Pancreas (tissue), 10 donors: Measurements from ENCODE around the gene FXN. TPM values are rescaled to one million over a fixed set of nuclear protein-coding genes. Genes with fewer than 3 reads are reported as not detected.
"Not testable (repeated sequence)": the region's sequence is repeated elsewhere in the genome, so short reads cannot be mapped to it uniquely, and the experiment has no call there.

ENCODE experiments used
- ATAC-seq, 4 donors: fragments of 200-7000 bp; cut with Tn5 transposase; one replicate each; pipeline versions ENCODE4 v1.8.0 to v1.9.1; 2020; ENCODE audit warnings: mild to moderate bottlenecking in 4 of 4, moderate library complexity in 4 of 4
- DNase-seq, 6 donors: peaks; one replicate each; pipeline ENCODE4 v3.0.0-alpha.2; 2020
- FAIRE-seq: peaks from 2 replicates; lab custom pipeline; 2012; peaks lifted over from hg19 to GRCh38; lab: Jason Lieb, UNC
- H3K27ac ChIP-seq, 4 donors: fragments of 200-600 bp; sonication (generic); 1 replicate in 3 of 4; 2 replicates in 1 of 4; pipeline versions ENCODE4 v1.5.0 to v1.8.0; 2020
- H3K27me3 ChIP-seq, 4 donors: fragments of 200-600 bp; one replicate each; pipeline ENCODE4 v1.8.0; 2021
- H3K36me3 ChIP-seq, 3 donors: fragments of 200-600 bp; sonication (generic) in 1 of 3; one replicate each; pipeline versions ENCODE4 v1.5.0 to v1.8.0; 2020 to 2021
- H3K4me1 ChIP-seq, 3 donors: fragments of 200-600 bp; one replicate each; pipeline ENCODE4 v1.8.0; 2021
- H3K4me3 ChIP-seq, 4 donors: fragments of 200-600 bp; sonication (generic) in 2 of 4; one replicate each; pipeline versions ENCODE4 v1.5.0 to v1.8.0; 2020 to 2021
- H3K9me3 ChIP-seq, 4 donors: fragments of 200-600 bp; one replicate each; pipeline ENCODE4 v1.8.0; 2021
- WGBS, 2 donors: extraction: QIAGEN DNeasy Blood & Tissue Kit; methylation state at CpG; one replicate each; pipeline ENCODE4 v1.1.7; 2013; 5-methylcytosine and 5-hydroxymethylcytosine counted together
- intact Hi-C, 3 donors: fragments of 100-400 bp; cut with DNase I; formaldehyde crosslinking; loops; one replicate each; pipeline versions ENCODE4 v1.11.1 to v1.14.2; 2022
- polyA plus RNA-seq, 2 donors: library from polyadenylated mRNA; stranded (reverse); fragments of 200-250 nt; gene quantifications; one replicate each; pipeline ENCODE4 v1.2.3, GENCODE V29; 2013
- total RNA-seq, 6 donors: library from RNA; stranded (reverse); fragmentation: NEBNext Ultra II Directional in 4 of 6; extraction: Animal tissue kit (Norgen Biotek cat#: 25700) in 4 of 6; gene quantifications; one replicate each; pipeline versions ENCODE4 v1.2.1 to v1.2.4, GENCODE V29; 2021 to 2023
- TF ChIP-seq, protein P1 (sequence below), 4 donors: fragments of 200-600 bp; sonication (generic) in 3 of 4; IDR thresholded peaks; one replicate each; pipeline versions ENCODE4 v1.5.0 to v1.8.0; 2021; ENCODE audit warnings: antibody characterized with exemption in 4 of 4
- donor health status: healthy with polysubstance abuse.
- donor health status: DM: no; HTN: no; CAD: no; lungs with moderate emphysema.
- donor health status: DM: no; HTN: no; CAD: no.
- donor health status: control.
- donor health status: control.
- donor health status: Bipolar disorder and iron deficiency.
- donor health status: DM: yes; HTN: yes; CAD: no.
- donor health status: DM: no; HTN: no; CAD: no.
- donor health status: DM: no; HTN: no; CAD: no.
- donor health status: DM: yes; HTN: yes; CAD: no.

Gene FXN
- total and polyA plus RNA-seq, 8 donors = 6.2 to 12.0 (median 8.9) TPM

DNA sequence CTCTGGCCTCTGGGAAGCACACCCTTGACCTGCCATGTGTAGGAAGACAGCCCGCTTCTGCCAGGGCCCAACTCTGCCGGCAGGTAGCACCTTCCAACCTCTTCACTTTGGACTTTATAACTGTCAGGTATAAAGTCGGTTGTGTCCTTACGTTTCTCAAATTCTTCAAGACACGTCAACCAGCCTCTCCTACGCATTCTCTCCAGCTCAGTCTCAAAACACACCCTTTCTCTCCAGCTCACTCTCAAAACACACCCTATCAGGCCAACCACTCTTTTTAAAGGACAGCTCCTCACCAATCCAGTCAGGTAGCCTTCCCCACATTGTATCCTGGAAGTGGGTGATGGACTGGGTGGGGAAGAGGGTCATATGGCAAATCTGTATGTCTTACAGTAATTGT, 13.5 kb downstream of the FXN start:
- TF ChIP-seq, protein P1, sequence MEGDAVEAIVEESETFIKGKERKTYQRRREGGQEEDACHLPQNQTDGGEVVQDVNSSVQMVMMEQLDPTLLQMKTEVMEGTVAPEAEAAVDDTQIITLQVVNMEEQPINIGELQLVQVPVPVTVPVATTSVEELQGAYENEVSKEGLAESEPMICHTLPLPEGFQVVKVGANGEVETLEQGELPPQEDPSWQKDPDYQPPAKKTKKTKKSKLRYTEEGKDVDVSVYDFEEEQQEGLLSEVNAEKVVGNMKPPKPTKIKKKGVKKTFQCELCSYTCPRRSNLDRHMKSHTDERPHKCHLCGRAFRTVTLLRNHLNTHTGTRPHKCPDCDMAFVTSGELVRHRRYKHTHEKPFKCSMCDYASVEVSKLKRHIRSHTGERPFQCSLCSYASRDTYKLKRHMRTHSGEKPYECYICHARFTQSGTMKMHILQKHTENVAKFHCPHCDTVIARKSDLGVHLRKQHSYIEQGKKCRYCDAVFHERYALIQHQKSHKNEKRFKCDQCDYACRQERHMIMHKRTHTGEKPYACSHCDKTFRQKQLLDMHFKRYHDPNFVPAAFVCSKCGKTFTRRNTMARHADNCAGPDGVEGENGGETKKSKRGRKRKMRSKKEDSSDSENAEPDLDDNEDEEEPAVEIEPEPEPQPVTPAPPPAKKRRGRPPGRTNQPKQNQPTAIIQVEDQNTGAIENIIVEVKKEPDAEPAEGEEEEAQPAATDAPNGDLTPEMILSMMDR (IDR thresholded peaks at IDR 0.05) = no peak
- WGBS, 2 donors = 87 to 90% methylated on average over 6 of the region's 6 CpGs
- Histone ChIP-seq H3K9me3 (no peaks in the 10 kb centered on the region), H3K4me1 (no peaks in the 10 kb centered on the region), H3K27me3 (no peaks in the 10 kb centered on the region), H3K36me3 (peaks cover 0 to 10% (median 0%) of the 10 kb centered on the region in 3 donors), H3K27ac (no peak overlapping the region), H3K4me3 (no peak overlapping the region)
- DNase-seq (no peak), FAIRE-seq (no peak), ATAC-seq (no peak)
- intact Hi-C loops = no loop called here

DNA sequence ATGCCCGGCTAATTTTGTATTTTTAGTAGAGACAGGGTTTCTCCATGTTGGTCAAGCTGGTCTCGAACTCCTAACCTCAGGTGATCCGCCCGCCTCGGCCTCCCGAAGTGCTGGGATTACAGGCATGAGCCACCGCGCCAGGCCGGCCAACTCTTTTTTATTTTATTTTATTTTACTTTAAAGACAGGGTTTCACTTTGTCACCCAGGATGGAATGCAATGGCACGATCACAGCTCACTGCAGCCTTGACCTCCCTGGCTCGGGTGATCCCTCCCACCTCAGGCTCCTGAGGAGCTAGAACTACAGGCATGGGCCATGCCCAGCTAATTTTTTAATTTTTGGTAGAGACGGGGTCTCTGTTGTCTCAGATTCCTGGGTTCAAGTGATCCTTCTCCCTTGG, 15.4 kb downstream of the FXN start:
- H3K4me3 ChIP-seq, H3K9me3 ChIP-seq, H3K27ac ChIP-seq, H3K4me1 ChIP-seq, ATAC-seq, DNase-seq, FAIRE-seq, H3K27me3 ChIP-seq: not testable (repeated sequence)
- intact Hi-C loops = loop anchor here in 1 of 3 donors (10.0 kb wide), 1 partner anchor 84 kb away; no protein-coding TSS in a partner anchor
- peaks cover 0 to 14% (median 0%) of the 10 kb centered on the region in 3 donors for H3K36me3 ChIP-seq
- WGBS, 2 donors = 78 to 86% methylated on average over 11 to 12 of the region's 12 CpGs

DNA sequence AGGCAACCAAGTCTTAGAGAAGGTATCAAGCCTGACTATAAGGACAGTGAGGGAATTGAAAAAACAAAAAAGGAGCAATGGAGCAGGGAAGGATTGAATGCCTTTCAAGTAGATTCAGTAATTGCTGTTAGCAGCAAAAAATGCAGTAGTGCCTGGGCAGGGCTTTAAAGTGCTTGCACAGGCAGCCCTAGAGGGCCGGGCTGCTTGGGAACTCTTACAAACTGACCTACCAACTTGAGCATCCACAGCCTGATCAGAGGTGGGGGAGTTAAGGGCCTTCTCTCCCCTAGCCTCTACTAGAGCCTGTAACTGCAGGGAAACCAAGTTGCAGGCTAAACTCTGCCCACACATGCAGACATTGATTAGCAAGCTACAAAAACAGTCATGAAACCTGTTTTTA, 19.4 kb downstream of the FXN start:
- no peaks in the 10 kb centered on the region for H3K9me3 ChIP-seq
- H3K4me3 ChIP-seq = no peak overlapping the region
- intact Hi-C loops = loop anchor here in 2 of 3 donors (2.0 to 10.0 kb wide), 3 partner anchors 80 to 138 kb away; no protein-coding TSS in a partner anchor
- H3K27ac ChIP-seq = no peak overlapping the region
- DNase-seq = no peak
- H3K36me3 ChIP-seq = peaks cover 0 to 4% (median 0%) of the 10 kb centered on the region in 3 donors
- H3K27me3 ChIP-seq = no peaks in the 10 kb centered on the region
- WGBS, 2 donors = 60 to 74% methylated on average over 1 of the region's 1 CpG
- no peaks in the 10 kb centered on the region for H3K4me1 ChIP-seq
- no peak for ATAC-seq
- FAIRE-seq = no peak
- TF ChIP-seq, protein P1 (IDR thresholded peaks at IDR 0.05) = no peak

DNA sequence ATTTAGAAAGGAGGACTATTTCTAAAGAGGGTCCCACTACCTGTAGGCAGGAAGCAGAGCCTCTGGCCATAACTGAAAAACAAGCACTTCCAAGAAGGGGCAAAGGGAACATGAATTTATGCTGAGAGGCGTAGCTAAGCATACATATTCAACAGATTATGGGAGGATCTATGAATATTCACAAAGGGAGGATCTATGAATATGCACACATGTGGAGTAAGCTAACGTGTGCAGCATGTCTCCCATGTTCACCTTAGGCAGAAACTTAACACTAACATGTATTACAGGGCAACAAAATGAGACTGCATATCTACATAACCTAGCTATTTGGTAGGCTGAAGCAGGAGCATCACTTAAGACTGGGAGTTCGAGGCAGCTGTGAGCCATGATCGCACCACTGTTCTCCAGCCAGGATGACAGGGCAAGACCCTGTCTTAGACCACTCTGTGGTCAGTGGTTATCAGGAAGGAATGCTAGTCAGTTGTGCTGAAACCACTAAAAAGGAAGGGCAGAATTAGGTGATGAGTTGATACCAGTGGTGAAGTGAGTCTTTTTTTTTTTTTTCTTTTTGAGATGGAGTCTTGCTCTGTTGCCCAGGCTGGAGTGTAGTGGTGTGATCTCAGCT, 20.8 kb downstream of the FXN start:
- Histone ChIP-seq H3K4me3 (no peak overlapping the region), H3K27me3 (no peaks in the 10 kb centered on the region), H3K36me3 (peaks cover 0 to 4% (median 0%) of the 10 kb centered on the region in 3 donors), H3K27ac (no peak overlapping the region), H3K4me1 (no peaks in the 10 kb centered on the region), H3K9me3 (no peaks in the 10 kb centered on the region)
- intact Hi-C loops = loop anchor here in 1 of 3 donors (5.0 to 10.0 kb wide), 2 partner anchors 78 to 136 kb away; no protein-coding TSS in a partner anchor
- FAIRE-seq (no peak), ATAC-seq (no peak), DNase-seq (no peak)
- TF ChIP-seq, protein P1 (IDR thresholded peaks at IDR 0.05) = no peak
- WGBS, 2 donors = 94 to 96% methylated on average over 4 of the region's 4 CpGs

DNA sequence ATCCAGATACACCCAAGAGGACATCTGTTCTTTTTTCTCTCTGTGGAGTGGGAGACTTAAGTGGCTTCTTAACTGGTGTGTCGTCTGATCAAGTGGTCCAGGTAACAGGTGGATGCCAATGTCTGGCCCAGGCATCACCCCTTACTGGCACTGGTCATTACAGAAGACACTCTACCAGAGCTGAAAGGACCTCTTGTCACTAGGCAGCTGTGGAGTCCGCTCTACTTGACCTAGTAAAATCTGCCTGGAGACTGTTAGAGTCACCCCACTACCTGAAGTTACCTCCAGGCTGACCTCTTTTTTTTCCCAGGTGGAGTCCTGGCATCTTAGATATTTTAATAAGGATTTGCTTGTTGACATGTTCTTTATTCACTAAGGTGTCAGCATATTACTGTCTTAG, 22.5 kb downstream of the FXN start:
- Histone ChIP-seq H3K4me1 (no peaks in the 10 kb centered on the region), H3K4me3 (no peak overlapping the region), H3K36me3 (peaks cover 0 to 4% (median 0%) of the 10 kb centered on the region in 3 donors), H3K27me3 (no peaks in the 10 kb centered on the region), H3K27ac (no peak overlapping the region), H3K9me3 (no peaks in the 10 kb centered on the region)
- WGBS, 2 donors = 91 to 100% methylated on average over 2 of the region's 2 CpGs
- TF ChIP-seq, protein P1 (IDR thresholded peaks at IDR 0.05) = no peak
- DNase-seq = no peak
- no peak for FAIRE-seq
- intact Hi-C loops = loop anchor here in 1 of 3 donors (5.0 to 10.0 kb wide), 2 partner anchors 77 to 134 kb away; no protein-coding TSS in a partner anchor
- ATAC-seq = no peak
